NCI-H510A (cell line): ENCODE data around the gene C9orf153.
"Not testable (repeated sequence)": the region's sequence is repeated elsewhere in the genome, so short reads cannot be mapped to it uniquely, and the experiment has no call there.

Experiments used
- DNase-seq: peaks from one replicate; lab custom pipeline; 2025; lab: John Stamatoyannopoulos, UW

Gene C9orf153

GRCh38 chr9:86259557-86259956, at the start of gene C9orf153:
TSS of gene C9orf153 (minus strand) at chr9:86259657. CDS start at chr9:86229603, 30,054 bp downstream.
- no peak for DNase-seq

- no peak for DNase-seq
These were observed 49.2 kb upstream of the C9orf153 start for GRCh38 chr9:86308687-86309086.

GRCh38 chr9:86304236-86304730, 44.8 kb upstream of the C9orf153 start:
- no peak for DNase-seq

GRCh38 chr9:86303316-86303975, 44.0 kb upstream of the C9orf153 start:
- no peak for DNase-seq

- no peak for DNase-seq
These were observed 42.2 kb upstream of the C9orf153 start for GRCh38 chr9:86301686-86302085.

- DNase-seq, result no peak
These were observed 41.2 kb upstream of the C9orf153 start for GRCh38 chr9:86300701-86301100.

- DNase-seq, result peak; percentile 1
These were observed 39.4 kb upstream of the C9orf153 start for GRCh38 chr9:86298873-86299272.

GRCh38 chr9:86290341-86290740, 30.9 kb upstream of the C9orf153 start:
- not testable (repeated sequence) for DNase-seq

- DNase-seq, result no peak
These were observed 29.2 kb upstream of the C9orf153 start for GRCh38 chr9:86288499-86289198.

- DNase-seq, result no peak
These were observed 27.6 kb upstream of the C9orf153 start for GRCh38 chr9:86287013-86287412.

- DNase-seq, result no peak
These were observed 26.8 kb upstream of the C9orf153 start for GRCh38 chr9:86286278-86286677.

GRCh38 chr9:86285261-86285660, 25.8 kb upstream of the C9orf153 start:
- no peak for DNase-seq

GRCh38 chr9:86282979-86283535, 23.6 kb upstream of the C9orf153 start:
- DNase-seq, result peak; percentile 12

GRCh38 chr9:86282077-86282978, 22.9 kb upstream of the C9orf153 start, which contains the start of gene ISCA1:
TSS of gene ISCA1 (minus strand) at chr9:86282538. CDS start at chr9:86282458, 80 bp downstream.
- peak; percentile 90 for DNase-seq

GRCh38 chr9:86281593-86282076, 22.2 kb upstream of the C9orf153 start:
- no peak for DNase-seq

- no peak for DNase-seq
These were observed 21.1 kb upstream of the C9orf153 start for GRCh38 chr9:86280580-86280979.

- DNase-seq, result no peak
These were observed 20.4 kb upstream of the C9orf153 start for GRCh38 chr9:86279839-86280238.

- DNase-seq, result no peak
These were observed 17.6 kb upstream of the C9orf153 start for GRCh38 chr9:86277072-86277471.

- DNase-seq, result no peak
These were observed 16.5 kb upstream of the C9orf153 start for GRCh38 chr9:86275962-86276361.

- no peak for DNase-seq
These were observed 15.6 kb upstream of the C9orf153 start for GRCh38 chr9:86274821-86275643.

- no peak for DNase-seq
These were observed 12.8 kb upstream of the C9orf153 start for GRCh38 chr9:86272221-86272620.
